ENCODE results near the gene ATP12A.

Gene ATP12A

GRCh38 chr13:24648983-24649687, 31.1 kb upstream of the ATP12A start:
- Histone ChIP-seq H3K27me3 (ENCODE audit: control insufficient read depth in 5 of 5, insufficient read depth in 4 of 5, low read length in 5 of 5) (no peaks in the 10 kb centered on the region), H3K9me3 (ENCODE audit: control insufficient read depth in 5 of 5, low read length in 5 of 5) (no peaks in the 10 kb centered on the region), H3K4me1 (ENCODE audit: control insufficient read depth in 5 of 5, insufficient read depth in 5 of 5, low read length in 5 of 5) (peaks cover 0 to 3% (median 0%) of the 10 kb centered on the region in 5 donors), H3K9ac (ENCODE audit: low read length in 5 of 5) (no peak overlapping the region), H3K27ac (ENCODE audit: low read depth, low read length) (no peak overlapping the region), H3K4me3 (ENCODE audit: low read depth in 1 of 5, low read length in 5 of 5) (no peak overlapping the region), H3K36me3 (ENCODE audit: control insufficient read depth in 5 of 5, insufficient read depth in 5 of 5, low read length in 5 of 5) (no peaks in the 10 kb centered on the region)

GRCh38 chr13:24649688-24650043, 30.5 kb upstream of the ATP12A start:
- H3K9ac ChIP-seq (ENCODE audit: low read length in 5 of 5): no peak overlapping the region
- H3K27ac ChIP-seq (ENCODE audit: low read depth, low read length): no peak overlapping the region

GRCh38 chr13:24650161-24650560, 30.0 kb upstream of the ATP12A start:
- H3K36me3 ChIP-seq (ENCODE audit: control insufficient read depth in 5 of 5, insufficient read depth in 5 of 5, low read length in 5 of 5): no peaks in the 10 kb centered on the region
- no peak overlapping the region for H3K27ac ChIP-seq (ENCODE audit: low read depth, low read length)
- no peaks in the 10 kb centered on the region for H3K9me3 ChIP-seq (ENCODE audit: control insufficient read depth in 5 of 5, low read length in 5 of 5)
- no peak overlapping the region for H3K9ac ChIP-seq (ENCODE audit: low read length in 5 of 5)
- H3K4me1 ChIP-seq (ENCODE audit: control insufficient read depth in 5 of 5, insufficient read depth in 5 of 5, low read length in 5 of 5): peaks cover 0 to 3% (median 0%) of the 10 kb centered on the region in 5 donors
- H3K4me3 ChIP-seq (ENCODE audit: low read depth in 1 of 5, low read length in 5 of 5): no peak overlapping the region
- H3K27me3 ChIP-seq (ENCODE audit: control insufficient read depth in 5 of 5, insufficient read depth in 4 of 5, low read length in 5 of 5): no peaks in the 10 kb centered on the region

More at GRCh38 chr13:24649688-24650043, 30.5 kb upstream of the ATP12A start:
- Histone ChIP-seq H3K4me3 (ENCODE audit: low read depth in 1 of 5, low read length in 5 of 5) (no peak overlapping the region), H3K4me1 (ENCODE audit: control insufficient read depth in 5 of 5, insufficient read depth in 5 of 5, low read length in 5 of 5) (peaks cover 0 to 3% (median 0%) of the 10 kb centered on the region in 5 donors), H3K9me3 (ENCODE audit: control insufficient read depth in 5 of 5, low read length in 5 of 5) (no peaks in the 10 kb centered on the region), H3K27me3 (ENCODE audit: control insufficient read depth in 5 of 5, insufficient read depth in 4 of 5, low read length in 5 of 5) (no peaks in the 10 kb centered on the region), H3K36me3 (ENCODE audit: control insufficient read depth in 5 of 5, insufficient read depth in 5 of 5, low read length in 5 of 5) (no peaks in the 10 kb centered on the region)

- Histone ChIP-seq H3K36me3 (ENCODE audit: control insufficient read depth in 5 of 5, insufficient read depth in 5 of 5, low read length in 5 of 5) (no peaks in the 10 kb centered on the region), H3K4me1 (ENCODE audit: control insufficient read depth in 5 of 5, insufficient read depth in 5 of 5, low read length in 5 of 5) (peaks cover 0 to 3% (median 0%) of the 10 kb centered on the region in 5 donors), H3K4me3 (ENCODE audit: low read depth in 1 of 5, low read length in 5 of 5) (no peak overlapping the region), H3K9me3 (ENCODE audit: control insufficient read depth in 5 of 5, low read length in 5 of 5) (no peaks in the 10 kb centered on the region), H3K27me3 (ENCODE audit: control insufficient read depth in 5 of 5, insufficient read depth in 4 of 5, low read length in 5 of 5) (no peaks in the 10 kb centered on the region), H3K27ac (ENCODE audit: low read depth, low read length) (no peak overlapping the region), H3K9ac (ENCODE audit: low read length in 5 of 5) (no peak overlapping the region)
Measured at GRCh38 chr13:24651718-24652345, 28.4 kb upstream of the ATP12A start.

GRCh38 chr13:24652359-24652758, 27.8 kb upstream of the ATP12A start:
- Histone ChIP-seq H3K27ac (ENCODE audit: low read depth, low read length) (no peak overlapping the region), H3K9ac (ENCODE audit: low read length in 5 of 5) (no peak overlapping the region), H3K36me3 (ENCODE audit: control insufficient read depth in 5 of 5, insufficient read depth in 5 of 5, low read length in 5 of 5) (no peaks in the 10 kb centered on the region), H3K9me3 (ENCODE audit: control insufficient read depth in 5 of 5, low read length in 5 of 5) (no peaks in the 10 kb centered on the region), H3K4me3 (ENCODE audit: low read depth in 1 of 5, low read length in 5 of 5) (no peak overlapping the region), H3K4me1 (ENCODE audit: control insufficient read depth in 5 of 5, insufficient read depth in 5 of 5, low read length in 5 of 5) (peaks cover 0 to 3% (median 0%) of the 10 kb centered on the region in 5 donors), H3K27me3 (ENCODE audit: control insufficient read depth in 5 of 5, insufficient read depth in 4 of 5, low read length in 5 of 5) (no peaks in the 10 kb centered on the region)

- H3K9ac ChIP-seq (ENCODE audit: low read length in 5 of 5): no peak overlapping the region
- H3K27me3 ChIP-seq (ENCODE audit: control insufficient read depth in 5 of 5, insufficient read depth in 4 of 5, low read length in 5 of 5): no peaks in the 10 kb centered on the region
- no peaks in the 10 kb centered on the region for H3K36me3 ChIP-seq (ENCODE audit: control insufficient read depth in 5 of 5, insufficient read depth in 5 of 5, low read length in 5 of 5)
Measured at GRCh38 chr13:24654741-24655140, 25.5 kb upstream of the ATP12A start.

GRCh38 chr13:24659239-24659638, 21.0 kb upstream of the ATP12A start:
- Histone ChIP-seq H3K27ac (ENCODE audit: low read depth, low read length) (no peak overlapping the region), H3K4me1 (ENCODE audit: control insufficient read depth in 5 of 5, insufficient read depth in 5 of 5, low read length in 5 of 5) (peaks cover 0 to 2% (median 0%) of the 10 kb centered on the region in 5 donors), H3K27me3 (ENCODE audit: control insufficient read depth in 5 of 5, insufficient read depth in 4 of 5, low read length in 5 of 5) (no peaks in the 10 kb centered on the region), H3K9ac (ENCODE audit: low read length in 5 of 5) (no peak overlapping the region), H3K36me3 (ENCODE audit: control insufficient read depth in 5 of 5, insufficient read depth in 5 of 5, low read length in 5 of 5) (no peaks in the 10 kb centered on the region), H3K4me3 (ENCODE audit: low read depth in 1 of 5, low read length in 5 of 5) (no peak overlapping the region), H3K9me3 (ENCODE audit: control insufficient read depth in 5 of 5, low read length in 5 of 5) (no peaks in the 10 kb centered on the region)

More at GRCh38 chr13:24654741-24655140, 25.5 kb upstream of the ATP12A start:
- no peak overlapping the region for H3K4me3 ChIP-seq (ENCODE audit: low read depth in 1 of 5, low read length in 5 of 5)
- no peak overlapping the region for H3K27ac ChIP-seq (ENCODE audit: low read depth, low read length)
- peaks cover 0 to 3% (median 0%) of the 10 kb centered on the region in 5 donors for H3K4me1 ChIP-seq (ENCODE audit: control insufficient read depth in 5 of 5, insufficient read depth in 5 of 5, low read length in 5 of 5)
- no peaks in the 10 kb centered on the region for H3K9me3 ChIP-seq (ENCODE audit: control insufficient read depth in 5 of 5, low read length in 5 of 5)

- H3K9ac ChIP-seq (ENCODE audit: low read length in 5 of 5): no peak overlapping the region
- H3K4me1 ChIP-seq (ENCODE audit: control insufficient read depth in 5 of 5, insufficient read depth in 5 of 5, low read length in 5 of 5): no peaks in the 10 kb centered on the region
- H3K9me3 ChIP-seq (ENCODE audit: control insufficient read depth in 5 of 5, low read length in 5 of 5): no peaks in the 10 kb centered on the region
- H3K27me3 ChIP-seq (ENCODE audit: control insufficient read depth in 5 of 5, insufficient read depth in 4 of 5, low read length in 5 of 5): peaks cover 0 to 2% (median 0%) of the 10 kb centered on the region in 5 donors
- H3K36me3 ChIP-seq (ENCODE audit: control insufficient read depth in 5 of 5, insufficient read depth in 5 of 5, low read length in 5 of 5): no peaks in the 10 kb centered on the region
- H3K27ac ChIP-seq (ENCODE audit: low read depth, low read length): no peak overlapping the region
- H3K4me3 ChIP-seq (ENCODE audit: low read depth in 1 of 5, low read length in 5 of 5): no peak overlapping the region
Measured at GRCh38 chr13:24660023-24660741, 20.0 kb upstream of the ATP12A start.

- no peaks in the 10 kb centered on the region for H3K9me3 ChIP-seq (ENCODE audit: control insufficient read depth in 5 of 5, low read length in 5 of 5)
- H3K4me3 ChIP-seq (ENCODE audit: low read depth in 1 of 5, low read length in 5 of 5): no peak overlapping the region
- no peak overlapping the region for H3K27ac ChIP-seq (ENCODE audit: low read depth, low read length)
- H3K27me3 ChIP-seq (ENCODE audit: control insufficient read depth in 5 of 5, insufficient read depth in 4 of 5, low read length in 5 of 5): peaks cover 0 to 2% (median 0%) of the 10 kb centered on the region in 5 donors
- no peaks in the 10 kb centered on the region for H3K36me3 ChIP-seq (ENCODE audit: control insufficient read depth in 5 of 5, insufficient read depth in 5 of 5, low read length in 5 of 5)
- no peak overlapping the region for H3K9ac ChIP-seq (ENCODE audit: low read length in 5 of 5)
- H3K4me1 ChIP-seq (ENCODE audit: control insufficient read depth in 5 of 5, insufficient read depth in 5 of 5, low read length in 5 of 5): no peaks in the 10 kb centered on the region
Measured at GRCh38 chr13:24661713-24662112, 18.5 kb upstream of the ATP12A start.
